Measurements from ENCODE around the gene MAP1LC3B.

MAP1LC3B gene

DNA sequence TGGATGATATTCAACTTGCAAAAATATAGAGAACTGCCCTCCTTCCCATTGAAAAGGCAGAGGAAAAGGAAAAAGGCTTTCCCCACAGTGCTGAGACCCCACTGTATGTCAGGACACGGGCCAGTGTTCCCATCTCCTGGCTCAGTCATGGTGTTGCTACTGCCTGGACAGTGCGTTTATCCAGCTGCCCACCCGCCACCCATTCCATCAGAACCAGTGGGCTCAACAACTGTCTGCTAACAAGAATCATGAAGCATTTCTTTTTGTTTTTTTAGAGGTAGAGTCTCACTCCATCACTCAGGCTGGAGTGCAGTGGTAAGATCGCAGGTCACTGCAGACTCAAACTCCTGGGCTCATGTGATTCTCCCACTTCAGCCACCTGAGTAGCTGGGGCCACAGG, 19.8 kb upstream of the MAP1LC3B start:
- H3F3A ChIP-seq (ENCODE audit: insufficient read depth), result no peaks in the 10 kb centered on the region
- H2AFZ ChIP-seq (ENCODE audit: low read depth, low read length, severe bottlenecking), result no peak overlapping the region
- no peaks in the 10 kb centered on the region for H3K36me3 ChIP-seq (ENCODE audit: low read length)
- H3K9me2 ChIP-seq (replicated peaks; ENCODE audit: insufficient read depth, low read length), result no peaks in the 10 kb centered on the region
- H3K4me3 ChIP-seq (ENCODE audit: insufficient read depth, low read length, poor library complexity, severe bottlenecking), result no peak overlapping the region
- no peaks in the 10 kb centered on the region for H3K27me3 ChIP-seq (ENCODE audit: low read length)
- H3K9me3 ChIP-seq (ENCODE audit: insufficient read depth, low read length), result no peaks in the 10 kb centered on the region
- H3K27ac ChIP-seq (ENCODE audit: low read depth, low read length), result no peak overlapping the region
- no peak overlapping the region for H3K9ac ChIP-seq (ENCODE audit: low read length)
- H3K4me2 ChIP-seq (ENCODE audit: low read depth, low read length, poor library complexity, severe bottlenecking), result no peak overlapping the region
- H3K79me2 ChIP-seq (ENCODE audit: insufficient read depth, low read length), result peaks cover 81% of the 10 kb centered on the region
- H4K20me1 ChIP-seq (ENCODE audit: low read depth, low read length), result peaks cover 3% of the 10 kb centered on the region; the same call in 1 of the 2 replicates
- TF ChIP-seq EZH2phosphoT487 (conservative IDR thresholded peaks at IDR 0.05; ENCODE audit: low read length), result no peak
- TF ChIP-seq, protein P1, sequence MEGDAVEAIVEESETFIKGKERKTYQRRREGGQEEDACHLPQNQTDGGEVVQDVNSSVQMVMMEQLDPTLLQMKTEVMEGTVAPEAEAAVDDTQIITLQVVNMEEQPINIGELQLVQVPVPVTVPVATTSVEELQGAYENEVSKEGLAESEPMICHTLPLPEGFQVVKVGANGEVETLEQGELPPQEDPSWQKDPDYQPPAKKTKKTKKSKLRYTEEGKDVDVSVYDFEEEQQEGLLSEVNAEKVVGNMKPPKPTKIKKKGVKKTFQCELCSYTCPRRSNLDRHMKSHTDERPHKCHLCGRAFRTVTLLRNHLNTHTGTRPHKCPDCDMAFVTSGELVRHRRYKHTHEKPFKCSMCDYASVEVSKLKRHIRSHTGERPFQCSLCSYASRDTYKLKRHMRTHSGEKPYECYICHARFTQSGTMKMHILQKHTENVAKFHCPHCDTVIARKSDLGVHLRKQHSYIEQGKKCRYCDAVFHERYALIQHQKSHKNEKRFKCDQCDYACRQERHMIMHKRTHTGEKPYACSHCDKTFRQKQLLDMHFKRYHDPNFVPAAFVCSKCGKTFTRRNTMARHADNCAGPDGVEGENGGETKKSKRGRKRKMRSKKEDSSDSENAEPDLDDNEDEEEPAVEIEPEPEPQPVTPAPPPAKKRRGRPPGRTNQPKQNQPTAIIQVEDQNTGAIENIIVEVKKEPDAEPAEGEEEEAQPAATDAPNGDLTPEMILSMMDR (IDR thresholded peaks at IDR 0.05; ENCODE audit: insufficient read depth, low read length, poor library complexity, severe bottlenecking), result no peak

- Histone ChIP-seq H3K79me2 (ENCODE audit: insufficient read depth, low read length) (peaks cover 84% of the 10 kb centered on the region), H3K4me2 (ENCODE audit: low read depth, low read length, poor library complexity, severe bottlenecking) (no peak overlapping the region)
These were observed 17.8 kb upstream of the MAP1LC3B start for GRCh38 chr16:87374313-87374712.

DNA sequence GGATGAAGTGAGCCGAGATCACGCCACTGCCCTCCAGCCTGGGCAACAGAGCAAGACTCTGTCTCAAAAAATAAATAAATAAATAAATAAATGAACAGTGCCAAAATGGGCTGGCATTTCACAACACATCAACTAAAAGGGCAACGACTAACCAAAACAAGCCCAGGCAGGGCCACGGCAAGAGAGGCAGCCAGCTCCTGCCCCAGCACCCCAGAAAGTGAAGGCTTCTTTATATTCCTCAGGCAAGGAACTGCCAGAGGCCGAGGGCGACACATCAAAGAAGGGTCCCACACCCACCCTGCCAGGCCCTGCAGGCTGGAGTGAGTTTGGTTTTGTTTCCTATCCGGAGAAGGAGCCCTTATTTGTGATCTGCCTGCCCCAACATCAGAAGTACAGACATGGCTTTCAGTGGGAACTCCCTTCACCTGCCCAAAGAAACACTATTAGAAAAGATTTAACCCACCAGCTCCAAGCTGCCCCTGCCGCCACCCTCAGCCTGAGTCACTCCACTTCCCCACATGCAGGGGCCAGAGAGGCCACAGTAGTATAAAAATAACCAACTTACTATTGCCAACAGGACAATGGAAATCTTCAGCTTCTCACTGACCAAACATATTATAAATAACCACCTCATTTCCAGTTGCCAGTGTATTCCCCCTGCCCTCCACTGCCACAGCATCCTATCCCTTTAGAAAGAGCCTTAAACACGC, 16.6 kb upstream of the MAP1LC3B start:
- no peaks in the 10 kb centered on the region for H3F3A ChIP-seq (ENCODE audit: insufficient read depth)
- H2AFZ ChIP-seq (ENCODE audit: low read depth, low read length, severe bottlenecking), result no peak overlapping the region
- no peak overlapping the region for H3K4me2 ChIP-seq (ENCODE audit: low read depth, low read length, poor library complexity, severe bottlenecking)
- H3K27me3 ChIP-seq (ENCODE audit: low read length), result no peaks in the 10 kb centered on the region
- no peak overlapping the region for H3K27ac ChIP-seq (ENCODE audit: low read depth, low read length)
- H3K79me2 ChIP-seq (ENCODE audit: insufficient read depth, low read length), result peaks cover 84% of the 10 kb centered on the region
- H3K9me2 ChIP-seq (replicated peaks; ENCODE audit: insufficient read depth, low read length), result no peaks in the 10 kb centered on the region
- no peak overlapping the region for H3K9ac ChIP-seq (ENCODE audit: low read length)
- H4K20me1 ChIP-seq (ENCODE audit: low read depth, low read length), result no peaks in the 10 kb centered on the region
- no peak overlapping the region for H3K4me3 ChIP-seq (ENCODE audit: insufficient read depth, low read length, poor library complexity, severe bottlenecking)
- TF ChIP-seq, protein P1 (IDR thresholded peaks at IDR 0.05; ENCODE audit: insufficient read depth, low read length, poor library complexity, severe bottlenecking), result no peak
- no peak for TF ChIP-seq EZH2phosphoT487 (conservative IDR thresholded peaks at IDR 0.05; ENCODE audit: low read length)
- no peaks in the 10 kb centered on the region for H3K9me3 ChIP-seq (ENCODE audit: insufficient read depth, low read length)
- no peaks in the 10 kb centered on the region; the same call in 1 of the 2 replicates for H3K36me3 ChIP-seq (ENCODE audit: low read length)

More at GRCh38 chr16:87374313-87374712, 17.8 kb upstream of the MAP1LC3B start:
- no peaks in the 10 kb centered on the region for H3K9me3 ChIP-seq (ENCODE audit: insufficient read depth, low read length)
- TF ChIP-seq, protein P1 (IDR thresholded peaks at IDR 0.05; ENCODE audit: insufficient read depth, low read length, poor library complexity, severe bottlenecking), result no peak
- TF ChIP-seq EZH2phosphoT487 (conservative IDR thresholded peaks at IDR 0.05; ENCODE audit: low read length), result no peak
- H4K20me1 ChIP-seq (ENCODE audit: low read depth, low read length), result 0 out of 2 replicates have a peak, but pooled peaks cover under 1% of the 10 kb centered on the region
- no peak overlapping the region for H2AFZ ChIP-seq (ENCODE audit: low read depth, low read length, severe bottlenecking)
- H3K36me3 ChIP-seq (ENCODE audit: low read length), result no peaks in the 10 kb centered on the region; the same call in 1 of the 2 replicates
- no peak overlapping the region for H3K4me3 ChIP-seq (ENCODE audit: insufficient read depth, low read length, poor library complexity, severe bottlenecking)
- no peak overlapping the region for H3K27ac ChIP-seq (ENCODE audit: low read depth, low read length)
- H3K9me2 ChIP-seq (replicated peaks; ENCODE audit: insufficient read depth, low read length), result no peaks in the 10 kb centered on the region
- no peaks in the 10 kb centered on the region for H3F3A ChIP-seq (ENCODE audit: insufficient read depth)
- H3K27me3 ChIP-seq (ENCODE audit: low read length), result no peaks in the 10 kb centered on the region
- H3K9ac ChIP-seq (ENCODE audit: low read length), result no peak overlapping the region
